Measurements from ENCODE around the gene LHB.
"Not testable (repeated sequence)": the region's sequence is repeated elsewhere in the genome, so short reads cannot be mapped to it uniquely, and the experiment has no call there.

The LHB gene

DNA sequence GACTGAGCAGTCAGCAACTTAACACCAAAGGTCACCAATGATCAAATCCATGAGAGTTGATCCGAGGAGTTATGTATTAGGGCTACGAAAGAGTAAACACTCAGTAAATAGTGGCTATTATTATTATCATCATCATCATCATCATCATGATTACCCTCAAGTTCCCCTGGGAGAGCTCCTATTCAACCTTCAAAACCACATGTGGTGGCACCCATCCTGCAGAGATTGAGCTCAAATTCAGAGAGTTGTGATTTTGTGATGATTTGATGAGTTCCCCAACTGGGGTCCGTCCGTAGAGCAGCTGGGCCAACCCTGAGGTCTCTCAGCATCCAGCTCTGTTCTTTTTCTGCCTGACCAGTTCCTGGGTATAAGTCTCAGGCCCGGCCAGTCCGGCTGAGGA is 8.2 kb upstream of the LHB start:
- H3K9me3 ChIP-seq; H3K36me3 ChIP-seq (replicated peaks); H3K27me3 ChIP-seq (ENCODE audit: low read depth); H3K4me3 ChIP-seq; DNase-seq (ENCODE audit: low spot score in 2 of 2); H3K4me1 ChIP-seq; in situ Hi-C loops (cut with MboI; ENCODE audit: low sequenced_read_pairs): not testable (repeated sequence)

DNA sequence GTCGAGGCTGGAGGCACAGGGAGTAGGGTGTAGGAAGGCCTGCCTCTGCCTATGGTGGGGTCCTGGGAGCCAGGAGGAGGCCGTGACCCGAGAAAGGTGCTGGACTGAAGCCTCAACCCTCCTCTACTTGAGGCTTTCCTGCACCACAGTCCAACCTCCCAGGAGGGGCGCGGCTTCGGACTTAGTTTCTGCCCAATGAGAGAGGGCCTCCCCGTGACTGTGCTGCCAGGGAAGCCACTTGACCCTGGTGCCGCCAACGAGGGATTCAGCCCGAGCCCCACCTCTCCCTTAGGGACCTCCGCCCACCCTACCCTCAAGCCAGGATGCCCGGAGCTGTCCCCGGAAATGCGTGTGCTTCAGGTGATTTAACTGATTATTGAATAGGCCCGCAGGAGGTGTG is 7.3 kb upstream of the LHB start, which contains the start of gene CGB3:
CGB3 (minus strand) TSS at position 101 of the 400 bp plus-strand sequence. CDS start 362 bp downstream, outside the sequence.
- H3K4me1 ChIP-seq; H3K27me3 ChIP-seq (ENCODE audit: low read depth); DNase-seq (ENCODE audit: low spot score in 2 of 2); H3K4me3 ChIP-seq; H3K9me3 ChIP-seq; in situ Hi-C loops (cut with MboI; ENCODE audit: low sequenced_read_pairs); H3K36me3 ChIP-seq (replicated peaks): not testable (repeated sequence)

DNA sequence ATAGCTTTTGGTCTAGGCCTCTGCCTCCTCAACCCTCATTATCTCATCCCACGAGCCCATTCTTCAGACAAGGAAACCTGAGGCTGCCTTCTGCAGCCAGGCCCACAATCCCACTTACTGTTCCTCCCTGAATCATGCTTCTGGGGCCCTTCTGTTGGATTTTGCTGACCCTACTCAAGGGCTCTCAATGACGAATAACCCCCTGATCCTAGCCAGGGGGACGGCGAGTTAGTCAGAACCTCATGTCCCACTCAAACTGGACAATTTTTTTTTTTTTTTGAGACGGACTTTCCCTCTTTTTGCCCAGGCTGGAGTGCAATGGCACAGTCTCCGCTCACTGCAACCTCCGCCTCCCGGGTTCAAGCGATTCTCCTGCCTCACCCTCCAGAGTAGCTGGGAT is 5.2 kb upstream of the LHB start:
- H3K4me1 ChIP-seq: peaks cover 10% of the 10 kb centered on the region
- H3K4me3 ChIP-seq: no peak overlapping the region
- DNase-seq (ENCODE audit: low spot score in 2 of 2): no peak
- in situ Hi-C loops (cut with MboI; ENCODE audit: low sequenced_read_pairs): no loop called here
- no peaks in the 10 kb centered on the region for H3K36me3 ChIP-seq (replicated peaks)
- no peaks in the 10 kb centered on the region for H3K27me3 ChIP-seq (ENCODE audit: low read depth)
- H3K9me3 ChIP-seq: no peaks in the 10 kb centered on the region

DNA sequence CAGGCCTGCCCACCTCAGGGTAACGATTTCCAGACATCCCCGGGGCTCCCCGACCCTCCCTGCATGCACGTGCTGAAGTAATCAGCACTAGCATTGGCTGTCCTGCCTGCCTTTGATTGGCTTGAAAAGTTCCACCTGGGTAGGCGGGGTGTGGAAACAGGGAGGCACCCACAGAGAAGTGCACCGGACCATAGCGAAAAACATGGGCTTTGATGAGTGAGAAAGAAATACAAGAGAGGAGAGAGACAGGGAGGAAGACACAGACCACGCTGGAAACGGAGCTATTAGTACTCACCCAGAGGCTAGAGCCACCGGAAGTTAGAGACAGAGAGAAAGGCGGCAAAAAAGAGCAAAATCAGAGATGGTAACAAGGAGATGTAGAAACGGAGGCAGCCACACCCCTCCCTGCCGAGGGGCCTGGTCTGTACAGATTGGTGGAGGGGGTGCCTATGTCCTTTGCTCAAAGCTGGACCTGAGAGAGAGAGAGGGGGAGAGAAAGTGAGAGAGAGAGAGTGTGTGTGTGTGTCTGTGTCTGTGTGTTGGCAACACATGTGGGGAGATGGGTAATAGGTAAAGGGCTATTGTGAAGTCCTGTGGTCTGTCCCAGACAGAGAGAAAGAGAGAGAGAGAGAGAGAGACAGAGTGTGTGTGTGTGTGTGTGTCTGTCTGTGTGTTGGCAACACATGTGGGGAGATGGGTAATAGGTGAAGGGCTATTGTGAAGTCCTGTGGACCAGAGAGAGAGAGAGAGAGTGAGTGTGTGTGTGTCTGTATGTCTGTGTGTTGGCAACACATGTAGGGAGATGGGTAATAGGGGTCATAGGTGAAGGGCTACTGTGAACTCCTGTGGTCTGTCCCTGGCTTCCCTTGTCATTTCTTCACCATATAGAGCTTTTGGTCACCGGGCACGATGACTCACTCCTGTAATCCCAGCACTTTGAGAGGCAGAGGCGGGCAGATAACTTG is 4.3 kb upstream of the LHB start:
- no peak overlapping the region for H3K4me3 ChIP-seq
- H3K27me3 ChIP-seq (ENCODE audit: low read depth): no peaks in the 10 kb centered on the region
- no peaks in the 10 kb centered on the region; the same call in 1 of the 2 replicates for H3K36me3 ChIP-seq (replicated peaks)
- in situ Hi-C loops (cut with MboI; ENCODE audit: low sequenced_read_pairs): no loop called here
- DNase-seq (ENCODE audit: low spot score in 2 of 2): peak in 1 of 2 experiments; percentile 23
- H3K4me1 ChIP-seq: peaks cover 10% of the 10 kb centered on the region
- H3K9me3 ChIP-seq: no peaks in the 10 kb centered on the region

DNA sequence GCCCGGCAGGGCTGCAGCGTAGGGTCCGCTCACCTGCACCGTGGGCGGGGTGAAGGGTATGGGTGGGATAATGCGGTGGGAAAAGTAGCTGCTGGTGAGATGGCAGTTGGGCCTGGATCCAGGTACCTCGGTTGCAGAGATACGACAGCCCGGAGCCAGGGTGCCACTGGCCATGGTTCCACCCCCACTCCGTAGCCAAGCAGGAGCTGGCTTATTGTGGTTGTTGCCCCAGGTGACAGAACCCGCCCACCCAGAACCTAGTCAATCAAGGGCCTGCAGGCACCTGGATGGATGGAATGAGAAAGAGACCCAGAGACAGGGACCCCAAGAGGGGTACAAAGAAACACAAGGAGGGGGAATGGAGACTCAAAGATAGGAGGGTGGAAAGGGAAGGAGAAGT is 3.5 kb upstream of the LHB start:
- Histone ChIP-seq H3K4me1 (peaks cover 10% of the 10 kb centered on the region), H3K27me3 (ENCODE audit: low read depth) (no peaks in the 10 kb centered on the region), H3K9me3 (no peaks in the 10 kb centered on the region), H3K36me3 (replicated peaks) (peaks cover 6% of the 10 kb centered on the region), H3K4me3 (no peak overlapping the region)
- DNase-seq (ENCODE audit: low spot score in 2 of 2): peak in 1 of 2 experiments; percentile 41
- in situ Hi-C loops (cut with MboI; ENCODE audit: low sequenced_read_pairs): no loop called here

DNA sequence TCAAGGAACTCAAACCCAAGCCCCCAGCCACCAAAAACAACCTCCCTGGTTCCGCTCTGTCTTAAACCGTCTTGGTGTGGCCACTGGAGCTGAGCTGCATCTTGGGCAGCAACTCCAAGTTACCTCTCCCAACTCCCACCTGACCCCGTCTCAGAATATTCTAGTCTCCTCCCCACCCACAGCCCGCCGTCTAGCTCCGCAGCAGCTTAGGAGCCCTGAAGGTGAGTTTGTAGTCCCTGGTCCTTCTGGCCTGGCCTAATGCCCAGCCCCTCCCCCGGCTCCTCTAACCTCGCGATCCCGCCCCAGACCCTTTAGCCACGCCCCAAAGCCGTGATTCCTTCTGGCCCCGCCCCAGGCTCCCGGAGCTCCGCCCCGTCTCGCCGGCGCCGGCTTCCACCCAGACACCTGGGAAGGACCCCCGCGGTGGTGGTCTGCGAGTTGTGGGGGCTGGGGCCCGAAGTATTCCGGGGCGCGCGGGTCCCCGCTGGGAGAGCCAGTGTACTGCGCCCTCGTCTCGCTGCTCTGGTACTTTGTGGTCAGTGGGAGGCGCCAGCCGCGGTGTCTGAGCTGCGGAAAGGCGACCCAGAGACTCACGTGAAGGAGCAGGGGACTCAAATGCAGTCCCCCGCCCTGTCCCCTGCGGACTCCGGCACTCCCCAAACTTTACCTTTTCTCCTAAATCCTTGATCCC is 2.5 kb upstream of the LHB start:
- peaks cover 16% of the 10 kb centered on the region for H3K36me3 ChIP-seq (replicated peaks)
- H3K4me1 ChIP-seq: peaks cover 10% of the 10 kb centered on the region
- no peaks in the 10 kb centered on the region for H3K27me3 ChIP-seq (ENCODE audit: low read depth)
- no peaks in the 10 kb centered on the region for H3K9me3 ChIP-seq
- in situ Hi-C loops (cut with MboI; ENCODE audit: low sequenced_read_pairs): no loop called here
- peak; percentile 67 to 90 for DNase-seq (ENCODE audit: low spot score in 2 of 2)
- peak overlapping the region; percentile 33 for H3K4me3 ChIP-seq

DNA sequence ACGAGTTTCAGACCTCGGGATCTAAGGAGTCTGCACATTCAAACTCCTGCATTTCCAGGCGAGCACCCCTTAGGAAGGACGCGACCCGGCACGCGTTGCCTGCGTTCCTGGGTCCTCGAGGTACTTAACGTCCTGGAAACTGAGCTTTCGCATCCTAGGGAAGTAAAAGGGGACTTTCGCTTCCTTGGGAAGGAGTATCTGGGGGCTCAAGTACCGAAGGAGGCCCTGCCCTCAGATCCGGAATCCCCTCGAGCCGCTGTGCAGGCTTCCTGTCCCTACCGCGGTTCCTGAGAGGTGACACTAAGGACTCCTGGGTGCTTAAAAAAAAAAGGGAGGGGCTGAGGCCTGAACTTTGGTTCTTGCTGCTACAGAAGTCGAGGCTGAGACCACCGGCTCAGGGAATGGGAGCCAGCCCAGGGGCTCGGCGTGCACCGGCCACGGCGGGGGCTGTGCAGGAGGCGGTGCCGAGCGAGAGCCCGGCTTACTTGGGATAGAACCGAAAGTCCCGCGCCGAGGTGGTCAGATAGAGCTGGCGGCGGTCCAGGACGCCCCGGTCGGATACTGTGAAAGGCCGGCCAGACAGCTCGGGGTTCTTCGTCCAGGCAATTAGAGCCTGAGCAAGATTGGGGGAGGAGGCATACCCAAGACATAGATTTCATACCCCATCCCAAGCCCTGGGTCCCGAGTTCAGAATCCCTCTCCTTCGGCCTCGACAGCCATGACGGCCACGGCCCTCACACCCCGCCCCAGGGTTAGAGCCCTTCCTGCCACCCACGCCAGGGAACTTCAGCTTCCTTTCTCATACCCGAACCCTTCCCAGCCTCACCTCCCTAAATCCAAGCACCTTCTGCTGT is 1.7 kb upstream of the LHB start:
- Histone ChIP-seq H3K36me3 (replicated peaks) (peaks cover 24% of the 10 kb centered on the region), H3K4me3 (peak overlapping the region; percentile 33), H3K4me1 (peaks cover 10% of the 10 kb centered on the region)
- H3K27me3 ChIP-seq (ENCODE audit: low read depth); H3K9me3 ChIP-seq; in situ Hi-C loops (cut with MboI; ENCODE audit: low sequenced_read_pairs): not testable (repeated sequence)
- DNase-seq (ENCODE audit: low spot score in 2 of 2): peak in 1 of 2 experiments; percentile 26

DNA sequence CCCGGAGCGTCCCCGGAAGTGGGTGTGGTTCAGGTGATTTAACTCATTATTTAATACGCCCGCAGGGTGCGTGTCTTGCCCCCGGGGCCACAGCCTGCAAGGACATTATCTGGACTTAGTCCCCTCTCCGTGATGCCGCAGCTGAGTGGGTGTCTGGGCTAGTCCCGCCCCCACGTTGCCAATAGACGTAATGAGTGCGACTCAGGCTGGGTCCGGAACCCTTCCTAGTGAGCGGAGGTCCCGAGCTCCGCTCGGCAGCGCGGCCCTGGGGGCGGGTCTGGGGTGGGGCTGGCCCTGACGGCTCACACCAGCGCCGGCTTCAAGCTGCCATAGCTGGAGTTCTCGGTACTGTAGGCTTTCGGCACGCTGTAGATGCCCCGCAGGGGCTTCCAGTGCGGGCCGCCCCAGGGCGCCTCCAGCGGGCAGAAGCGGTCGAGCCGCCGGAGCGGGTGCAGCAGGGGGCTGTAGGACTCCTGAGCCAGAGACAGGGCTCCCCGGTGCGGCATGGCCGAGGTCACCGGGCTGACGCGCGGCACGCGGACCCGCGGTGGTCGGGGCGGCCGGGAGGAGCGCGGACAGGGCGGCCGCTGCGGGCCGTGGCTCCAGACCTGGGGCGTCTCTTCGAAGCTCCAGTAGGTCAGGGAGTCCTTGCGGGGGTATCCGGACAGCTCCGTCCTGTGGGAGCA is 918 bp upstream of the LHB start:
- H3K36me3 ChIP-seq (replicated peaks): peaks cover 28% of the 10 kb centered on the region
- H3K4me1 ChIP-seq: peaks cover 10% of the 10 kb centered on the region
- DNase-seq (ENCODE audit: low spot score in 2 of 2): peak; percentile 65 to 83
- no peaks in the 10 kb centered on the region for H3K27me3 ChIP-seq (ENCODE audit: low read depth)
- in situ Hi-C loops (cut with MboI; ENCODE audit: low sequenced_read_pairs): no loop called here
- peak overlapping the region; percentile 29 for H3K4me3 ChIP-seq
- H3K9me3 ChIP-seq: no peaks in the 10 kb centered on the region

DNA sequence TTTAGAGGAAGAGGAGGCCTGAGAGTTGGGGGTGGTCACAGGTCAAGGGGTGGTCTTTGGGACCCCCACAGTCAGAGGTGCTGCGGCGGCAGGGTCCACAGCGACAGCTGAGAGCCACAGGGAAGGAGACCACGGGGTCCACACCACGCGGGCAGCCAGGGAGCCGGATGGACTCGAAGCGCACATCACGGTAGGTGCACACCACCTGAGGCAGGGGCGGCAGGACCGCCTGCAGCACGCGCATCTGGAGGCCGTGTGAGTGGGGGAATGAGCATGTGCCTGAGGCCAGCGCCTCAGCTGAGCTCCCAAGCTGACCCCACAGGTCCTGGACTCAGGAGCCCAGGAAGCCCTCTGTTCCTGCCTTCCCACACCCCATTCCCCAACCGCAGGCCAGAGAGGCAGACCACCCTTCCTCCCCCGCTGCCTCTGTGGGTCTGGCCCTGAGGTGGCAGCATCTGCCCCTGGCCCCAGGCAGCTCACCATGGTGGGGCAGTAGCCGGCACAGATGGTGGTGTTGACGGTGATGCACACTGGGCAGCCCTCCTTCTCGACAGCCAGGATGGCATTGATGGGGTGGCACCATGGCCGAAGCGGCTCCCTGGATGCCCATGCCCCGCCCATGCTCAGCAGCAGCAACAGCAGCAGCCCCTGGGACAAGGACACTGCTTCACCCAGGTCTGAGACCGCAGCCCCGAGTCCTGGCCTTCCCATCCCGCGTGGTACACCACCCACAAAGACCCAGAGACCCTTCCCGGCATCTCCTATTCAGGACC is 638 bp downstream of the LHB start:
- peaks cover 43% of the 10 kb centered on the region for H3K36me3 ChIP-seq (replicated peaks)

DNA sequence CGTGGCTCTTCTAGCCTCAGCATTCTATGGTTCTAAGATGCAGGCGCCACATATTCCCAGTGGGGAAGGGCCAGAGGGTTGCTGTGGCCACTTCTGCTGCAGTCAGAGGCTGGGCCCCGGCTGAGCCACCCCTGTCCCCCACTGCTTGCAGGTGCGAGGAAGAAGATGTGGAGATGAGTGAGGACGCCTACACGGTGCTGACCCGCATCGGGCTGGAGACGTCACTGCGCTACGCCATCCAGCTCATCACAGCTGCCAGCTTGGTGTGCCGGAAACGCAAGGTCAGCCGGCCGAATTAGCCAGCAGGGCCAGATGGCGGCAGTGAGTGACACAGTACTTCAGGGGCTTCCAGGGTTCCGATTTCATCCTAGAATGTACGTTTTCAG is 2.0 kb downstream of the LHB start:
- in situ Hi-C loops (cut with MboI; ENCODE audit: low sequenced_read_pairs): no loop called here
- peaks cover 56% of the 10 kb centered on the region for H3K36me3 ChIP-seq (replicated peaks)

More for the DNA sequence above, 638 bp downstream of the LHB start:
- DNase-seq (ENCODE audit: low spot score in 2 of 2): no peak
- in situ Hi-C loops (cut with MboI; ENCODE audit: low sequenced_read_pairs): no loop called here
- Histone ChIP-seq H3K9me3 (no peaks in the 10 kb centered on the region), H3K4me1 (peaks cover 10% of the 10 kb centered on the region), H3K4me3 (no peak overlapping the region), H3K27me3 (ENCODE audit: low read depth) (no peaks in the 10 kb centered on the region)

DNA sequence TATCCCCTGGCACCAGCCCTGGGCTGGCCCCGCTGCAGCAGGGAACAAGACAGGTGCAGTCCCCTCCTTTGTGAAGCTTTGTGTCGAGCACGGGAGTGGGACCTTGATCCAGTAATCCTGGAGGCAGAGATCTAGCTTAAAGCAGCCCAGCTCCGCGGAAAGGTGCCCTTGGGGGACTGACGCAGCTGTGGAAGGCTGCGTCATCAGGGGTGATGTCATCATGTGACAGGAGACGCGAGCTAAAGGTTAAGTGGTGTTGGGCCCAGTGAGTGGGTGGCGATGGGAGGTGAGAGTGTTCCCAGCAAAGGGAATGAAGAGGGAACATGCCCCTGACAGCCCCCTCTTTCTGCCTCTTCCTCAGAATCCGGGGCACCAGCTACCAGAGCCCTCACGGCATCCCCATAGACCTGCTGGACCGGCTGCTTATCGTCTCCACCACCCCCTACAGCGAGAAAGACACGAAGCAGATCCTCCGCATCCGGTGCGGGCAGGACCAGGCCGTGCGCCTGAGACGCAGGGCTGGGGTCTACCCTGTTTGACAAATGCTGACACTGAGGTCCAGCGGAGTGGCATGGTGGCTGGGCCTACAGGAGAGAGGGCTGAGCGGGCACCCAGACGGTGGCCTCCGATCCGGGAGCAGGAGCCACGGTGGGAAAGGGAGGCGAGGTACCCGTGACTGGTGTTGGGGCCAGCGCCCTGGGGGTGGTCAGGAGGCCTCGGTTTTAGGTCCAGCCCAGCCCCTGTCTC is 2.6 kb downstream of the LHB start:
- no peak for DNase-seq (ENCODE audit: low spot score in 2 of 2)
- H3K27me3 ChIP-seq (ENCODE audit: low read depth): no peaks in the 10 kb centered on the region
- no peaks in the 10 kb centered on the region for H3K9me3 ChIP-seq
- in situ Hi-C loops (cut with MboI; ENCODE audit: low sequenced_read_pairs): no loop called here
- H3K4me3 ChIP-seq: no peak overlapping the region
- H3K4me1 ChIP-seq: peaks cover 10% of the 10 kb centered on the region
- H3K36me3 ChIP-seq (replicated peaks): peaks cover 61% of the 10 kb centered on the region

More for the DNA sequence above, 2.0 kb downstream of the LHB start:
- Histone ChIP-seq H3K27me3 (ENCODE audit: low read depth) (no peaks in the 10 kb centered on the region), H3K4me3 (no peak overlapping the region), H3K4me1 (peaks cover 10% of the 10 kb centered on the region), H3K9me3 (no peaks in the 10 kb centered on the region)
- DNase-seq (ENCODE audit: low spot score in 2 of 2): no peak

DNA sequence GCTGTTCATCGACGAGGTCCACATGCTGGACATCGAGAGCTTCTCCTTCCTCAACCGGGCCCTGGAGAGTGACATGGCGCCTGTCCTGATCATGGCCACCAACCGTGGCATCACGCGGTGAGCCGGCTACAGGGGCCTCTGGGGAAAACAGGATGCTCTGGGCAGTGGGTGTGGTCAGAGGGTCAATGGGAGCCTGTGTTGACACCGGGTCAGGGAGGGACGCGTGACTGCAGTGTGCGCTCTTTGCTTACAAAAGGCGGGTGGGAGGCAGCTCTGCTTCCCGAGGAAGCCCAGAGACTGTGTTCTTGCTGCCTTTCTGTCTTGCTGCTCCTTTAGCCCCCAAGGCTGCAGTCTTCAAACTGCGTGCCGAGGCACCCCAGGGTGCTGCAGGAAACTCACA is 5.7 kb downstream of the LHB start:
- H3K36me3 ChIP-seq (replicated peaks): peaks cover 78% of the 10 kb centered on the region
- no peak overlapping the region for H3K4me3 ChIP-seq
- in situ Hi-C loops (cut with MboI; ENCODE audit: low sequenced_read_pairs): no loop called here
- H3K27me3 ChIP-seq (ENCODE audit: low read depth): no peaks in the 10 kb centered on the region
- no peaks in the 10 kb centered on the region for H3K9me3 ChIP-seq
- H3K4me1 ChIP-seq: no peaks in the 10 kb centered on the region
- no peak for DNase-seq (ENCODE audit: low spot score in 2 of 2)
